ENCODE data around the gene SFXN5. TPM values are rescaled to one million over a fixed set of nuclear protein-coding genes. Genes with fewer than 3 reads are reported as not detected.

SFXN5 gene
- total RNA-seq, 4 donors from 2014 or later, result 5.7 to 11.8 (median 6.7) TPM

GRCh38 chr2:73077424-73077795, 5.9 kb upstream of the SFXN5 start:
- ATAC-seq, result no peak
- peaks cover 0 to 53% of the 10 kb centered on the region in 2 donors for H3K36me3 ChIP-seq

DNA sequence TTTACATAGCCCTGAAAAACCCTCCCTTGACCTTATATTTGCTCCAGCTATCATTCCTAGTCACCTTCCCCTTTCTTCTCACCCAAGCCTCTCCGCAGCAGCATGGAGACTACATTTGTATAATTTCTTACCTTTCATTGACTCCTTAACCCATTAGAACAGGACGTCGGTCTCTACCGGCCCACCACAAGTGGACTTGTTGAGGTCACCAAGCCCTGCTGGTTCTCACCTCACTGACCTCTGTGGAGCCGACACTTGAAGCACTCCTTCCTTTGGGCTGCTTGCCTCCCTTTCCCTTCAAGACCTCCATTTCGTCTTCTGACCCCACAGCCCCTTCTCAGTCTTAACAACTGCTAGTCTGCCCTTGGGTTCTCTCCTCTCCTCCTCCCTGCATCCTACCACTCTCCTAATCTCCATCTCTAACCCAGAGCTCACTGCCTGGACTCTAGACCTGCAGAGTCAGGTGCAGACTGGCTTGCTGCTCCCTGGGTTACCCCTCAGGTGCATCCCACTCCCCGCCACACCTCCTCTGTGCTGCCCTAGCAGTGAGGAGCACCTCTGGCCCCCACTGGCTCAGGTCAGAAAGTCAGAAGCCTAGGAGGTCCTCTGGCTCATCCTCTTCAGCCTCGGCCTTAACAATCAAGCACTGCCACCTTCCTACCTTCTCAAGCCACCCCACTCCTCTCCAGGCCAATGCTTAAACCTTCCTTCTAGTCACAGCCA, 5.3 kb upstream of the SFXN5 start:
- H3K9me3 ChIP-seq, result no peaks in the 10 kb centered on the region
- H3K4me3 ChIP-seq, result no peak overlapping the region
- no peaks in the 10 kb centered on the region for H3K27me3 ChIP-seq
- peaks cover 0 to 53% of the 10 kb centered on the region in 2 donors for H3K36me3 ChIP-seq
- ATAC-seq, result no peak
- WGBS, 2 donors (ENCODE audit: low coverage in 1 of 2), result 84 to 85% methylated on average over 7 to 8 of the region's 8 CpGs
- TF ChIP-seq POLR2A (IDR thresholded peaks at IDR 0.05), result no peak
- peaks cover 0 to 18% (median 8%) of the 10 kb centered on the region in 3 donors for H3K4me1 ChIP-seq
- H3K27ac ChIP-seq, result no peak overlapping the region

More at GRCh38 chr2:73077424-73077795, 5.9 kb upstream of the SFXN5 start:
- no peak overlapping the region for H3K4me3 ChIP-seq
- H3K27me3 ChIP-seq, result no peaks in the 10 kb centered on the region
- no peaks in the 10 kb centered on the region for H3K9me3 ChIP-seq
- H3K4me1 ChIP-seq, result peaks cover 0 to 13% (median 3%) of the 10 kb centered on the region in 3 donors
- 67 to 100% methylated on average over 1 of the region's 1 CpG for WGBS, 2 donors (ENCODE audit: low coverage in 1 of 2)
- H3K27ac ChIP-seq, result no peak overlapping the region
- TF ChIP-seq, protein P1, sequence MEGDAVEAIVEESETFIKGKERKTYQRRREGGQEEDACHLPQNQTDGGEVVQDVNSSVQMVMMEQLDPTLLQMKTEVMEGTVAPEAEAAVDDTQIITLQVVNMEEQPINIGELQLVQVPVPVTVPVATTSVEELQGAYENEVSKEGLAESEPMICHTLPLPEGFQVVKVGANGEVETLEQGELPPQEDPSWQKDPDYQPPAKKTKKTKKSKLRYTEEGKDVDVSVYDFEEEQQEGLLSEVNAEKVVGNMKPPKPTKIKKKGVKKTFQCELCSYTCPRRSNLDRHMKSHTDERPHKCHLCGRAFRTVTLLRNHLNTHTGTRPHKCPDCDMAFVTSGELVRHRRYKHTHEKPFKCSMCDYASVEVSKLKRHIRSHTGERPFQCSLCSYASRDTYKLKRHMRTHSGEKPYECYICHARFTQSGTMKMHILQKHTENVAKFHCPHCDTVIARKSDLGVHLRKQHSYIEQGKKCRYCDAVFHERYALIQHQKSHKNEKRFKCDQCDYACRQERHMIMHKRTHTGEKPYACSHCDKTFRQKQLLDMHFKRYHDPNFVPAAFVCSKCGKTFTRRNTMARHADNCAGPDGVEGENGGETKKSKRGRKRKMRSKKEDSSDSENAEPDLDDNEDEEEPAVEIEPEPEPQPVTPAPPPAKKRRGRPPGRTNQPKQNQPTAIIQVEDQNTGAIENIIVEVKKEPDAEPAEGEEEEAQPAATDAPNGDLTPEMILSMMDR (IDR thresholded peaks at IDR 0.05), result no peak
- no peak for TF ChIP-seq POLR2A (IDR thresholded peaks at IDR 0.05)
- no peak for TF ChIP-seq EP300 (IDR thresholded peaks at IDR 0.05)
- TF ChIP-seq POLR2AphosphoS5 (IDR thresholded peaks at IDR 0.05), result no peak

DNA sequence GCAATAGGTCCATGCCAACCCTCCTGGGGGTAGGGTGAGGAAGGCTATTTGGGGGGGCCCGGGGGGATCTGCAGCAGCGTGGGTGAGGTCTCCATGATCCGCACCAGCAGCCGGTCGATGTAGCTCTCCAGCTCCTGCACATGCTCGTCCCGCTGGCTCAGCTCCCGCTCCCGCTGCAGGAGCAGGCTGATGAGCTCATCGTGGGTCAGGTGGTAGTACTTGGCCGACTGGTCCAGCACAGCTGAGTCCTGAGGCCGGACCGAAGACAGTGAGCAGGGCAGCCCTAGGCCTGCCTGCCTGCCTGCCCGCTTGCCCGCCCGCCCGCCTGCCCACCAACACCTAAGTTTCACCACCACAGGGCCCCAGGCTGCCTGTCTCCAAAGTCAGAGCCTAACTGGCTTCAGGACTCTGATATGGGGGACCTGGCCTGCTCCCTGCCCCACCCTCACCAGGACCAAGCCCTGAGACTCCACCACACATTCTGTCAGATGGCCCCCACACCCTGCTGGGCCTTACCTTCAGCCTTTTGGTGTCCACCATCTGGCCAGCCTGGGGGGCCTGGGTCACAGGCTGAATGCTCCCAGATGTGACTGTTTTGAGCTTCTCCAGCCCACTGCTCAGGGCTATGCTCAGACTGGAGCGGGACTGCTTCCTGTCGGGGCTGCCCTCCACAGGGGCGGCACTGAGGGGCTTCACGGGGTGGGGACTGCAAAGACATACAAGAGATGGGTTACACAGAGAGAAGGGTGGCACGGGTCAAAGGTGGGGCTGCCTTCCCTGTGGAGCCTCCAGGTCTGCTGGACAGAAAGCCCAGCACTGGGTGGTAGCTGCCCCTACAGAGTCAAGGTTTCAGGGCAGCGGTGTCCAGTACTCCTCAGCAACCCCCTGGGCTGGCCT, 4.2 kb upstream of the SFXN5 start:
- no peak for ATAC-seq
- Histone ChIP-seq H3K9me3 (no peaks in the 10 kb centered on the region), H3K27ac (peak overlapping the region in 1 of 4 donors; percentile 48), H3K4me1 (peaks cover 0 to 20% (median 9%) of the 10 kb centered on the region in 3 donors), H3K36me3 (peaks cover 0 to 45% of the 10 kb centered on the region in 2 donors), H3K27me3 (no peaks in the 10 kb centered on the region), H3K4me3 (no peak overlapping the region)
- 60 to 100% methylated on average over 1 of the region's 23 CpGs for WGBS, 2 donors (ENCODE audit: low coverage in 1 of 2)
- TF ChIP-seq POLR2A (IDR thresholded peaks at IDR 0.05), result peak in 1 of 2 donors; percentile 2
- TF ChIP-seq POLR2AphosphoS5 (IDR thresholded peaks at IDR 0.05), result no peak
- TF ChIP-seq, protein P1 (IDR thresholded peaks at IDR 0.05), result no peak
- TF ChIP-seq EP300 (IDR thresholded peaks at IDR 0.05), result no peak

DNA sequence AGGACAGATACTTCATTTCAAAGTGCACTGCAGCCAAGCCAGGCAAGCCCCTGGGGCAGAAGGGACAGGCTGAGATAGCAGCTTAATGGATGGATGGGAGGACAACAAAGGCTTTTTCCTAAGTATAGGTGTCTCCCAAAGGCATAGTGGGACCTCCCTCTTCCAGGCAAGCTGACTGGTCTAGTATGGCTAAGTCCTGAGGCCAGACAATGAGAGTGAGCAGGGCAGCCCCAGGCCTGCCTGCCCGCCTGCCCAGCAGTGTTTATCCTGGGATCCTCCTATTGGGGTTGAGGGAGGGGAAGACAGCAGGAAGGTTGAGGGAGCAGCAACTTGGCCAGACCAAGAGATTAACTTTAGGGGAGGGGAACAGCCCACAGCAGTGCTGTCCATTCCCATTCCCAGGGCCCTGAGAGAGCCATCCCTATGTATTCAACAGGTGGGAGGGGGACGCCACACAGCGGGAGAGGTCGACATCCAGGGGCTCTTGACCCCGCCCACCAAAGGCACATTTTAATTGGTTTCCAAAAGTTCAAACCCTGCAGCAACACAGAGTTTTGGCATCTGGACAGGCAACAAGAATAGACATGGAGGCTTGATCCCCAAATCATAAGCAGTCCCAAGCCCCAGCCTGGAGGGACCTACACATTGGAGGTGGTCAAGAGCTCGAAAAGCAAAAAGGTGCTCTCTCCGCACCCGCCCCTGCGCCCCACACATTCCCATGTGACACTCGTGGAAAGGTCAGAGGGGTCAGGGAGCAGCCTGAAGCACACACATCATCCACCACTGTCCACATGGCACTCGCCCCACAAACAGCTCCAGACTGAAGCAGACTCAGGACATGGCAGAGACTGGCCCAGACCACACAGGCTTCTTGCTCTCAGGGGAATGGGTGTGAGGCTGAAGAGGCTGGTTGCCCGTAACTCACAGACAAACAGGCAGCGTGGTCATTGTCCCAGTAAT, 2.9 kb upstream of the SFXN5 start:
- WGBS, 2 donors (ENCODE audit: low coverage in 1 of 2), result 60 to 90% methylated on average over 1 to 3 of the region's 13 CpGs
- no peaks in the 10 kb centered on the region for H3K9me3 ChIP-seq

DNA sequence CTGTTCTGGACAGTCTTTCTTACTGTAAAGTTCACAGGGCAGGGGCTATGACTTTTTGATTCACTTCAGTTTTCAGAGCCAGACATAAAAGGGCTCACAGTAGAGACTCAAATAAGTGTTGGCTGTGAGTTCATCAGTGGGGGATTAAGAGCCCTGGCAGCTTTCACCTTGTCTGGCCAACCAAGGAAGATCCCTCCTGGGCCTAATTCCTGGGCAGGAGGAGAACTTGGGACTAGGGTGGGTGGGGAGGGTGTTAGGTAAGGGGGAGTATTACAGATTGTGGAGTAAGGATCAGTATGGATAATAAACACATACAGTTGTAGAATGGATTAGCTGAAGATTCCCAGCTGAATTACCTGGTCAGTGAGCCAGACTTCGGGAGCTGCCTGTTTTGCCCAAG, 904 bp upstream of the SFXN5 start:
- WGBS, 2 donors (ENCODE audit: low coverage in 1 of 2), result 78 to 86% methylated on average over 1 of the region's 1 CpG

More for the DNA sequence above, 2.9 kb upstream of the SFXN5 start:
- Histone ChIP-seq H3K4me3 (no peak overlapping the region), H3K4me1 (peaks cover 0 to 33% (median 14%) of the 10 kb centered on the region in 3 donors), H3K27me3 (no peaks in the 10 kb centered on the region), H3K27ac (no peak overlapping the region), H3K36me3 (peaks cover 0 to 31% of the 10 kb centered on the region in 2 donors)
- TF ChIP-seq POLR2AphosphoS5 (IDR thresholded peaks at IDR 0.05) (no peak), EP300 (IDR thresholded peaks at IDR 0.05) (no peak), POLR2A (IDR thresholded peaks at IDR 0.05) (no peak)
- no peak for ATAC-seq

More for the DNA sequence above, 904 bp upstream of the SFXN5 start:
- H3K27ac ChIP-seq, result peak overlapping the region in 3 of 4 donors; percentile 94 to 97 (median 95)
- peak overlapping the region; percentile 73 to 96 for H3K4me3 ChIP-seq
- peaks cover 0 to 20% of the 10 kb centered on the region in 2 donors for H3K36me3 ChIP-seq
- TF ChIP-seq POLR2AphosphoS5 (IDR thresholded peaks at IDR 0.05) (no peak), EP300 (IDR thresholded peaks at IDR 0.05) (no peak), POLR2A (IDR thresholded peaks at IDR 0.05) (no peak)
- TF ChIP-seq, protein P1 (IDR thresholded peaks at IDR 0.05), result no peak
- no peaks in the 10 kb centered on the region for H3K9me3 ChIP-seq
- no peak for ATAC-seq
- no peaks in the 10 kb centered on the region for H3K27me3 ChIP-seq
- H3K4me1 ChIP-seq, result peaks cover 0 to 45% (median 14%) of the 10 kb centered on the region in 3 donors
